NCI-H146 treated with DMSO at 0.1 percent for 48 hours (cell line): ENCODE measurements around the gene ABHD18.
"Not testable (repeated sequence)": the region's sequence is repeated elsewhere in the genome, so short reads cannot be mapped to it uniquely, and the experiment has no call there.

Source experiments
- DNase-seq: peaks from one replicate; lab custom pipeline; 2025; ENCODE audit not compliant: unreplicated experiment; lab: John Stamatoyannopoulos, UW

Gene ABHD18

DNA sequence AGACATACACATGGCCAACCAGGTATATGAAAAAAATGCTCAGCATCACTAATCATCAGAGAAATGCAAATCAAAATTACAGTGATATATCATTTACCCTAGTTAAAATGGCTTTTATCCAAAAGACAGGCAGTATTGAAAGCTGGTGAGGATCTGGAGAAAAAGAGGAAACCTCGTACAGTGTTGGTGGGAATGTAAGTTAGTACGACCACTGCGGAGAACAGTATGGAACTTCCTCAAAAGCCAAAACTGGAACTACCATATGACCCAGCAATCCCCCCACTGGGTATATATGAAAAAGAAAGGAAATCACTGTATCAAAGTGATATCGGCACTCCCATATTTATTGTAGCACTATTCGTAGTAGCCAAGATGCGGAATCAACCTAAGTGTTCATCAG lies 23.4 kb downstream of the ABHD18 start:
- DNase-seq = no peak

DNA sequence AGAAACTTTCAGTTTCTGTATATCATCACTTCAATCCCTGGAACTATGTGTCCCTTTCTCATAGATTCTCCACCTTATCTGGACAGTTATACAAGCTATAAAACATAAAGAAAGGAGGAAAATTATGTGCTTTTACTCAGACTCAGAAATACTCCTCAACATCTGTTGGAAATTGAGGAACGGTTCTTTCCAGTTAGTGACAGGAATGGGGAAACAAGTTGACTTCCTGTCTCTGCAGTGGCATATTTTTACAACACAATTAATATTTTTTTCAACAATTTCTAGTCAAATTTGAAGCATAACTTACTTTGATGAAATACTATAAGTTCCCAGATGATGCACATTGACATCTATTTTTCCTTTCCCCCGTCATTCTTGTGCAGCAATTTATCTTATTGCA lies 27.9 kb downstream of the ABHD18 start:
- DNase-seq = no peak

DNA sequence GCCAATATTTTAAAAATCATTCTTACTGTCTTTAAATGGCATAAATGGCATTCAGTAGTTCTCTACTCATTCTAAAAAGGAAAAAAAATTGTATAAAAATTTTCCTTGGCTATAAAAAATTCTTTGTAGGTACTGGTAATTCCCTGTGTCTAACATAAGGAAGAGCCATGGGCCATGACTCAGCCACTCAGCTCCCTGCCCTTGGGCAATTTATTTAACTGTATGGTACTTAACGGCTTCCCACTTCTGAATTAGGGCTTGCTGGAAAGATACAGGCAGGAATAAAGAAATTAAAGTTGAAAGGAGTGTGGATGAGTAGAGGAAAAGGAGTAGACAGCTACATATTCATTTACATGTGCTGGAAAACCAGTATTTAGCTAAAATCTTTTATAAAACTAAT lies 30.6 kb downstream of the ABHD18 start:
- no peak for DNase-seq

DNA sequence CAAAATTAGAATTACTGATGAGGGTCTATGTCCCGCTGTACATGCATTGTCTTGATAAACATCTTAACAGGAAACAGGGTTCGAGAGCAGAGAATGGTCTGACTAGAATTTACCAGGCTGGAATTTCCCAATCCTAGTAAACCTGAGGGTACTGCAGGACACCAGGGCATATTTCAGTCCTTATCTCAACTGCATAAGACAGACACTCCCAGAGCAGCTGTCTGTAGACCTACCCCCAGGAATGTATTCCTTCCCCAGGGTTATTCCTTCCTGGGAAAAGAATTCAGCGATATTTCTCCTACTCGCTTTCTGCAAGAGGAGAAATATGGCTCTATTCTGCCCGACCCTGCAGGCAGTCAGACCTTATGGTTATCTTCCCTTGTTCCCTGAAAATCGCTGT lies 31.3 kb downstream of the ABHD18 start:
- DNase-seq = not testable (repeated sequence)

DNA sequence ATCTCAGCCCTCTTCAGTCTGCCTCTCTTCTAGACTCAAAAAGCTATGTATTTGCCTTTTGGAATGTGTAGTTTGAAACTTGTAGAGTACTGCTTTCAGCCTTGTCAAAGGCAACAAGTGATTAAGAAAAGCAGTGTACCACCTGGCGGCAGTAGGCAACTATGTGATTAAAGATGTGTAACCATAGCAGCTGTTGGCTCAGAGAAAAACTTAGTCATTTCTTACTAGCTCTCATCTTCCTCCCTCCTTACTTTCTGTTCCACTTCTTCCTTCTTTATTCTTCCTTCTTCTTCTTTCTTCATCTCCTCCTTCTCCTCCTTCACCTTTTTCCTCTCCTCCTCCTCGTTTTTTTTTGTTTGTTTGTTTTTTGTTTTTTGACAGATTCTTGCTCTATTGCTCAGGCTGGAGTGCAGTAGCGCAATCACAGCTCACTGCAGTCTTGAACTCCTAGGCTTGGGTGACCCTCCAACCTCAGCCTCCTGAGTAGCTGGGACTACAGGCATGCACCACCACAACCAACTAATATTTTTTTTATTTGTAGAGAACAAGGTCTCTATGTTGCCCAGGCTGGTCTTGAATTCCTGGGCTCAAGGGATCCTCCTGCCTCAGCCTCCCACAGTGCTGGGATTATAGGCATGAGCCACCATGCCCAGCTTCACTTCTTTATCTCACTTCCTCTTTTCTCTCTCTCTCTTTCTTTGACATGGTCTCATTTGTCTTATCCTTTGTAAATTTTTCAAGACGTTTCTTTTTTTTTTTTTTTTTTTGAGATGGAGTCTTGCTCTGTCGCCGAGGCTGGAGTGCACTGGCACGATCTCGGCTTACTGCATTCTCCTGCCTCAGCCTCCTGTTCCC lies 32.6 kb downstream of the ABHD18 start:
- no peak for DNase-seq

DNA sequence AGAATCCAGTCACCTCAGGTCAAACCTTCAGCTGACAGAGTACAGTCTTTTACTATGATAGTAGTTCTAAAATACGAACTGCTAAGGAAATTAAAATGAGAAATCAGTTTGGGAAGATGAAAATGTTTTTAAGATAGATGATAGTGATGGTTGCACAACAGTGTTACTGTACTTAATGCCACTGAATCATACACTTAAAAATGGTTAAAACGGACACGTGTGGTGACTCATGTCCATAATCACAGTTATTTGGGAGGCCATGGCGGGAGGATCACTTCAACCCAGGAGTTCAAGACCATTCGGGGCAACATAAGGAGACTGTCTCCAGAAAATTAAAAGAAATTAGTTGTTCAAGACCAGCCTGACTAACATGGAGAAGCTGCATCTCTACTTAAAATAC lies 41.4 kb downstream of the ABHD18 start:
- DNase-seq = no peak

DNA sequence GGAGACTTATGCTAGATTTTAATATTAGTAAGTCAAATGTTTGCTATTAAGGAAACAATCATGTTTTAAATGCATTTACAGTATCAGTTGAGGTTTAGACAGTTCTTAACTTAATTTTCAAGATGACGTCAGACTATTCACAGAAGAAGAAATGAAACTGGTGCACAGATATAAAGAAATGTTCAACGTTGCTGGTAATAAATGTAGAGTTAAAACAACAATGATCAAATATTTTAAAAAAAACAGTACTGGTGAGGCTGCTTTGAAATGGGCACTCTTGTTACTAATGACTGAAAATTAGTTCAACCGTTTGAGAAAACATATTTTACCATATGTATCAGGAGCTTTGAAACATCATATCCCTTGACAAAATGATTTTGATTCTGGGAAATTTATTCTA lies 44.2 kb downstream of the ABHD18 start:
- no peak for DNase-seq

DNA sequence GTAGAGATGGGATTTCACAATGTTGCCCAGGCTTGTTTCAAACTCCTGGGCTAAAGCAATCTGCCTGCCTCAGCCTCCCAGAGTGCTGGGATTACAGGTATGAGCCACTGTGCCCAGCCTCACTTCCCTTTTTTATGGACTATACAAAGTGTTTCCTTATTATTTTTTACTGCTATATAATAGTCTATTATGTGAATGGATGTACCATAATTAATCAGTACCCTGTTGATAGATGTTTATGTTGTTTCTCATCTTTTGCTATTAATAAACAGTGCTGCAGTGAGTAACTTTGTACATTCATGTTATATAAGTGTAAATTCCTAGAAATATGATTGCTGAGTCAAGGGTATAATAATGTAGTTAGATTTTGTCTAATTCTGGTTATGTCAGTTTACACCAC lies 60.1 kb downstream of the ABHD18 start:
- no peak for DNase-seq

DNA sequence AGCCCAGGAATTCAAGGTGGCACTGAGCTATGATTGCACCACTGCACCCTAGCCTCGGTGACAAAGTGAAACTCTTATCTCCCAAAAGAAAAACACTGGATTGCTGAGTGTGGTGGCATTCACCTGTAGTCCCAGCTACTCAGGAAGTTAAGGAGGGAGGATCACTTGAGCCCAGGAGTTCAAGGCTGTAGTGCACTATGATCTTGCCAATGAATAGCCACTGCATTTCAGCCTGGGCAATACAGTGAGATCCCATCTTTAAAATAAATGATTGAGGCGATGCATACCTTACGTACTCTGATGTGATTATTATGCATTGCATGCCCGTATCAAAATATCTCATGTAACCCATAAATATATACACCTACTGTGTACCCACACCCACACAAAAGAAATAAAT lies 64.7 kb downstream of the ABHD18 start:
- no peak for DNase-seq

DNA sequence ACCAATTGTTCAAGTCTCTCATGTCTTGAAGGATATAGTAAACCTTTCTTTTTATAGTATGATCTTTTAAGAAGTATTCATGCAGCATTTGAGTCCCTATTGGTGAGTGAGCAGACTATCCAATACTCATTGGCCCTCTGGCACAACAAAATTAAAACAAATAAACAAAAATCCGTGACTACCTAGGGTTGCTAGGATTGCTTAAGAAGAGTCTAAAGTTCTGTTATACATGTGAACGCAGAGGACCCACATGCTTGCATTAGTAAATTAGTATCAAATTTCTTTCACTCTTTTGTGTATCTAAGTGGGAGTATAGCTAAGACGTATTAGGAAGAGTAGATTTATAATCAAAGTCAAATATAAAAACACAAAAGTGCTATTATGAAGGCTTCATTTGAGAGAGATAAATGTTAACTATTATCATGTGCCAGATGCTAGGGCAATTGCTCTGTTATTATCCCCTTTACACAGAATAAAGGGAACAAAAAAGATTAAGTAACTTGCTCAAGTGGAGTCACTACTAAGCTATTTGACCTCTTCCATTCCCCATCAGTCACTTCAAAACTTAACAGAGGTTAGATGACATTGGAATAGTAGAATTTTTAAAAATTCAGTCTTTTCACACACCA lies 66.7 kb downstream of the ABHD18 start:
- peak; percentile 53 for DNase-seq

DNA sequence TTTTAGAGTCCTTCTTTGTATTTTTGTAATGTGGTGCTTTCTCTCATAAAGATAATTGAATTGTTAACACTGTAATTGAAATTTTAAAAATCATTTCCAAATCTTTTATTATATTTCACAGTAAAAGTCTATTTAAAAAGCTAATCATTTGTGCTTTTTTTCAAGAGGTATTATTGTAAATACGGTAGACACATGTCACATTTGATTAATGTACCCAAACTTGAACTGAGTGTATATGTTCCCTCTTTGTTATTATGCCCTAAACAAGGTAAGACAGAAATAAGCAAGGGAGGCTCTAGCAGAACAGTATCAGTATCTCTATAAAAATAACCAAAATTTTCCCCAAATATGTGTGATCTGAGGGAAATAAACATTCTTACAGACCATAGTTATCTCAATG lies 74.4 kb downstream of the ABHD18 start:
- no peak for DNase-seq

DNA sequence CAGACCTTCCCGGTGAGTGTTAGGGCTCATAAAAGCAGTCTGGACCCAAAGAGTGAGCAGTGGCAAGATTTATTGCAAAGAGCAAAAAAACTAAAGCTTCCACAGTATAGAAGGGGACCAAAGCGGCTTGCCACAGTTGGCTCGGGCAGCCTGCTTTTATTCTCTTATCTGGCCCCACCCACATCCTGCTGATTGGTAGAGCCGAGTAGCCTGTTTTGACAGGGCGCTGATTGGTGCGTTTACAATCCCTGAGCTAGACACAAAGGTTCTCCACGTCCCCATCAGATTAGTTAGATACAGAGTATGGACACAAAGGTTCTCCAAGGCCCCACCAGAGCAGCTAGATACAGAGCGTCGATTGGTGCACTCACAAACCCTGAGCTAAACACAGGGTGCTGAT lies 81.8 kb downstream of the ABHD18 start:
- not testable (repeated sequence) for DNase-seq

DNA sequence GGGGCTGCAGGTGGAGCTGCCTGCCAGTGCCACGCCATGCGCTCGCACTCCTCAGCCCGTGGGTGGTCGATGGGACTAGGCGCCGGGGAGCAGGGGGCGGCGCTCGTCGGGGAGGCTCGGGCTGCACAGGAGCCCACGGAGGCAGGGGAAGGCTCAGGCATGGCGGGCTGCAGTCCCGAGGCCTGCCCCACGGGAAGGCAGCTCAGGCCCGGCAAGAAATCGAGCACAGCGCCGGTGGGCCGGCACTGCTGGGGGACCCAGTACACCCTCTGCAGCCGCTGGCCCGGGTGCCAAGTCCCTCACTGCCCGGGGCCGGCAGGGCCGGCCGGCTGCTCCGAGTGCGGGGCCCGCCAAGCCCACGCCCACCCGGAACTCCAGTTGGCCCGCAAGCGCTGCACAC lies 82.3 kb downstream of the ABHD18 start:
- DNase-seq = not testable (repeated sequence)

DNA sequence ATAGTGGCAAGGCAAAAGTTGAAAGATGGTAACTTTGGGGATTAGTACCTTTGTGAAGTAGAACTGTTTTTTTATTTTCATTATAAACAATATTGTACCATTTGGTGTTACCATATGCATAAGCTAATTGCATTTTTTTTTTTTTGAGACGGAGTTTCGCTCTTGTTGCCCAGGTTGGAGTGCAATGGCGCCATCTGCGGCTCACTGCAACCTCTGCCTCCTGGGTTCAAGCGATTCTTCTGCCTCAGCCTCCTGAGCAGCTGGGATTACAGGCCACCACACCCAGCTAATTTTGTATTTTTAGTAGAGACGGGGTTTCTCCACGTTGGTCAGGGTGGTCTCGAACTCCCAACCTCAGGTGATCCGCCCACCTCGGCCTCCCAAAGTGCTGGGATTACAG lies 86.0 kb downstream of the ABHD18 start:
- DNase-seq = not testable (repeated sequence)

DNA sequence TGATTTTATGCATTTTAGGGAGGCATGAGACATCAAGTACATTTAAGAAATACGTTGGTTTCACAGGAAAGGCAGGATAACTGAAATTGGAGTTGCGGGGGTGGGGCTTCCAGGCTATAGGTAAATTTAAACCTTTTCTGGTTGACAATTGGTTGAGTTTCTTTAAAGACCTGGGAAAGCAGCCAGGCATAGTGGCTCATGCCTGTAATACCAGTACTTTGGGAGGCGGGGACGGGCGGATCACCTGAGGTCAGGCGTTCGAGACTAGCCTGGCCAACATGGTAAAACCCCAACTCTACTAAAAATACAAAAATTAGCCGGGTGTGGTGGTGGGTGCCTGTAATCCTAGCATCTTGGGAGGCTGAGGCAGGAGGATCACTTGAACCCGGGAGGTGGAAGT lies 89.7 kb downstream of the ABHD18 start:
- not testable (repeated sequence) for DNase-seq

DNA sequence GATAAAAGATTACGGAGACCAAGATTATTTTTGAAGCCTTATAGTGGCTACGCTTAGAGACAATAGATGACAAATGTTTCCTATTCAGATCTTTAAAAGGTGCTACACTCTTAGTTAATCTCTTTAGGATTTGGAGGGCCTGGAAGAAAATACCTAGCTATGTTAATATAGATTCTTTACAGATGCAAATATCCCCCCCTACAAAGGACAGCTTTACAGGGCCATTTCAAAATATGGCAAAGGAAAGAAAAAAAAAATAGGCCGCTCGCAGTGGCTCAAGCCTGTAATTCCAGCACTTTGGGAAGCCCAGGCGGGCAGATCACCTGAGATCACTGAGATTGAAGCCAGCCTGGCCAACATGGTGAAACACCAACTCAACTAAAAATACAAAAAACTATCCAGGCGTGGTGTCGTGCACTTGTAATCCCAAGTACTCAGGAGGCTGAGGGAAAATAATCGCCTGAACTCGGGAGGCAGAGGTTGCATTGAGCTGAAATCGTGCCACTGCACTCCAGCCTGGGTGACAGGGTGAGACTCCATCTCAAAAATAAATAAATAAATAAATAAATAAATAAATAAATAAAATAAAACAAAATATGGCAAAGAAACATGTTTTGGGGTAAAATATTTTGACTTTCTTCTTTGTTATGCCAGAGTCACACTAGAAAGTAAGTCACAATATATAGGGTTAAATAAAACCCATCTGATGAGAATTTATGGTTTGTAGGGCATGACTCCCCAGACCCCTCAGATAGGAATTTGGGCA lies 90.4 kb downstream of the ABHD18 start:
- not testable (repeated sequence) for DNase-seq

DNA sequence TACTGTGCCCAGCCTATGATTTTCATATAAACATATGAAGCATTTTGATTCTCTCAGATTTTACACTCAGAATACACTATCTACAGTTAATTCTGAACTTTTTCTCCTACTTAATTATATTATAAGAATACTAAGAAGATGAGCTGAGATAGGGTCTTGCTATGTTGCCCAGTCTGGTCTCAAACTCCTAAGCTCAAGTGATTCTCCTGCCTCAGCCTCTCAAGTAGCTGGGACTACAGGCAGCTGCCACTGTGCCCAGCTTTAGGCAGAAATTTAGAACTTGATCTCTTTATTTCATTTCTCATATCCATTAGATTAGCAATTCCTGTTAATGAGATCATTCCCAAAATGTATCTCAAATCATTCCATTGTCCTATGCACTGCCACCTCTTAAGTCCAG lies 91.2 kb downstream of the ABHD18 start:
- no peak for DNase-seq

DNA sequence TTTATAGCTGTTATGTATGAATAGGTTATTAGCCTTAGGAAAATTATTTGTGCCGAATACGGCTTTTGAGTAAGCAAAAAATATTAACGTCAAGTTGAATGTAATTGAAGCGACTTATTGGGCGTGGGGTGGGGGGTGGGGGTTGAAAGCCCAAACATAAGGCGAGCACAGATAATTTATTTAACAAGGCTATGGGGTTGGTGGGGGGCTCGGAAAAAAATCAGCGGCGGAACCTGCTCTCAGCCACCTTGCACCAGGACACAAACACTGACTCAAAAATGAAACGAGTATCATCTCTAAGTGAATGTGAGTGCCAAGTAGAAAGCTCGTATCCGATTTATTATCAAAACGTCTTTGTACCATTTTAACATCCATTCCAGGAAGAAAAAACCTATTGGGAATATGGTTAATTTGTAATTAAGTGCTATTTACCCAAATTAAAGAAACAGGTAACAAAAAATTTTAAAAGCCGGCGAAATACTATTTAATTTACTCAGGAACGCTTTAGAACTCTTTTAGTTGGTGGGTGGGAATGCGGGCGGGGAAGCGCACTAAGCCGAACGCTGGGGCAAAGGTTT lies 95.0 kb downstream of the ABHD18 start:
- DNase-seq = no peak

DNA sequence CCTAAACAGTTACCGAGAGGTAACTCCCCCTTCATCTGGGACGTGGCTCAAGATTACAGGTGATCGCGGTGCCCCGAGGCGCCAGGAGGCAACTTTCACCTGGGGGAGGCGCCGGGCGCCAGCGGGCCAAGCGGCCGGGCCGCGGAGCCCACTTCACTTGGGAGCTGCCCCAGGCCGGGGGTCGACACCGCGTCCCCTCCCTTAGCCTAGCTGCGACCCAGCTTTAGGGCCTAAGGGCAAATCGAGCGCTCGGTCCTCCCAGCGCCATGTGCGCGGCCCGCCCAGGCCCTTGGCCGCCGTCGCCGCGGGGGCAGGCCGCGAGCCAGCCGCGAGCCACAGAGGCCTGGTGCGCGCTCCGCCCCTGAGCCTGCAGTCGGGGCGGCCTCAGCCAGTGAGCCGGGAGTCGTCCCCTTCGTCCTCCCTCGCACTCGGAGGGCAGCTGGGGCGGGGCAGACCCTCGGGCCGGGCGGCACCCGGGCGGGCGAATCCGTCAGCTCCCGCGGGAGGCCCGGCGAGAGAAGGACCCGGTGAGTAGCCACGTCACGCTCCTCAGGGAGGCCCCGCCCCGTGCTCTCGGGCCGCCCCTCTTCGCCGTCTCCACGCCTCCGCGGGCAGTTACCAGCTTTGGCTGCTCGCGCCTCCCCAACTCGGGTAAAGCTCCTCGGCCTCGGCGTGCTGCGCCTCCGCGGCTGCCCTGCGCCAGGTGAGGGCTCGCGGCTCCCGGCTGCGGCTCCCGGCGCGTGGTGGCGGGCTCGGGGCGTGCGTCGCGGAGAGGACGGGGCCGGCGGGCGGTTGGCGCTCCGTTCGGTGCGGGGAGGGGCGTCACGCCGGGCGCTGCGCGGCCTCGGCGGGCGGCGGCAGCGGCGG lies 95.7 kb downstream of the ABHD18 start, which contains the start of gene LARP1B:
Gene LARP1B (plus strand): TSS at position 614 of the 867 bp plus-strand sequence. CDS start 13,640 bp downstream, outside the sequence.
- peak; percentile 78 for DNase-seq
